Activated CD4-positive, alpha-beta T cell treated with anti-CD3 and anti-CD28 coated beads, Interleukin-2, amount 10 ng/mL, durations not matched to agents 7 days and 5 days (primary cell): Measurements from ENCODE around the gene FADS6. TPM values are rescaled to one million over a fixed set of nuclear protein-coding genes. Genes with fewer than 3 reads are reported as not detected.

ENCODE experiments used
- CTCF ChIA-PET: fragments of 350-600 bp; sonication (Branson Sonifier 250); formaldehyde crosslinking; loops from one replicate; lab custom pipeline; 2021; ENCODE audit warnings: antibody characterized with exemption; lab: Charles Lee
- POLR2A ChIA-PET: fragments of 350-600 bp; sonication (Branson Sonifier 250); formaldehyde crosslinking; loops from one replicate; lab custom pipeline; 2021; ENCODE audit warnings: antibody characterized with exemption; lab: Charles Lee
- DNase-seq: peaks from one replicate; pipeline ENCODE4 v3.0.0-alpha.2; 2020
- H3K27ac Mint-ChIP-seq: one replicate; pipeline ENCODE4 v1.8.0; 2021; ENCODE audit warnings: mild to moderate bottlenecking, moderate library complexity, mixed read lengths
- H3K27me3 Mint-ChIP-seq: one replicate; pipeline ENCODE4 v1.8.0; 2021; ENCODE audit warnings: mixed read lengths
- H3K36me3 Mint-ChIP-seq: one replicate; pipeline ENCODE4 v1.8.0; 2021; ENCODE audit warnings: low read depth, mixed read lengths
- H3K4me1 Mint-ChIP-seq: one replicate; pipeline ENCODE4 v1.8.0; 2021; ENCODE audit warnings: mixed read lengths
- H3K4me3 Mint-ChIP-seq: one replicate; pipeline ENCODE4 v1.8.0; 2021; ENCODE audit warnings: mild to moderate bottlenecking, moderate library complexity, mixed read lengths
- H3K9me3 Mint-ChIP-seq: one replicate; pipeline ENCODE4 v1.8.0; 2021; ENCODE audit warnings: mixed read lengths
- total RNA-seq, 2 experiments: library from RNA; stranded (reverse); gene quantifications; one replicate each; pipeline ENCODE4 v1.2.3, GENCODE V29; 2021

Gene FADS6
- total RNA-seq, 2 experiments from 2014 or later: not detected

DNA sequence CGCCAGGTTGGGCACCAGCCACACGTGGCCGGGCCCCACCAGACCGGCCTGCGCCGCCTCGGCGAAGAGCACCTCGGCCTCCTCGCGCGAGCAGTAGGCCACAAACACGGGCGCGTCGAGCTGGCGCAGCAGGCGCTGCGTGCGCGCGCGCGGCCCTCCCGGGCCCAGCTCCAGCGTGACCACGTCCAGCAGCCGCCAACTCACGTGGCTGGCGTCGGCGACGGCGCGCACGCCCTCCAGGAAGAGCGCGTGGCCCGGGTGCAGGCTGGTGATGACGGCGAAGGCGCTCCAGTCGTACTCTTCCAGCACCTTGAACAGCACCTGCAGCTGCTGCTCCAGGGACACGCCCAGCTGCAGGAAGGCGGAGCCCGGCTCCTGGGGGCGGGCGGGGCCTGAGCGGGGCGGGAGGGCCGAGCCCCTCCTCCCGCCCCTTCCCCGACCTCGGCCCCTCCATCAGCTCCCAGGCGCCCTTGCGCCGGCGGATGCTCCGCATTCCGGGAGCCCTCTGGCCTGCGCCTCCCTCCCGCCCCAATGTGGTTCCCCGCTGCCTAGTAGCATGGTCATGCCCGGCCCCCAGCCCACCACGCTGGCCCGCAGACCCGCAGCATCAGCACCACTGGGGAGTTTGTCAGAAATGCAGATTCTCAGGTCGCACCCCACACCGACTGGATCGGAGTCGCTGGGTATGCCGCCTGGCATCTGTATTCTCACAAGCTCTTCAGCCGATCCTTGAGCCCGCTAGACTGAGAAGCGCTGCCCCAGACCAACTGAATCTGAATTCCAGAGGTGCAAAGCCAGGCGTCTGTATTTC lies 41.0 kb downstream of the FADS6 start:
- Mint-ChIP-seq H3K4me3 (peak overlapping the region; percentile 71), H3K36me3 (no peaks in the 10 kb centered on the region), H3K4me1 (peaks cover 14% of the 10 kb centered on the region), H3K27ac (no peak overlapping the region), H3K9me3 (no peaks in the 10 kb centered on the region), H3K27me3 (peaks cover 51% of the 10 kb centered on the region)
- ChIA-PET POLR2A (interaction anchor here (1.0 kb wide), 2 partner anchors 10 to 21 kb away, joined by 4 to 6 read pairs; partner anchors contain the start of gene FDXR), CTCF (interaction anchor here (0.6 to 3.4 kb wide), 9 partner anchors 9 to 359 kb away, joined by 3 to 25 read pairs (median 4); partner anchors contain the start of gene FDXR)
- DNase-seq: peak; percentile 75

DNA sequence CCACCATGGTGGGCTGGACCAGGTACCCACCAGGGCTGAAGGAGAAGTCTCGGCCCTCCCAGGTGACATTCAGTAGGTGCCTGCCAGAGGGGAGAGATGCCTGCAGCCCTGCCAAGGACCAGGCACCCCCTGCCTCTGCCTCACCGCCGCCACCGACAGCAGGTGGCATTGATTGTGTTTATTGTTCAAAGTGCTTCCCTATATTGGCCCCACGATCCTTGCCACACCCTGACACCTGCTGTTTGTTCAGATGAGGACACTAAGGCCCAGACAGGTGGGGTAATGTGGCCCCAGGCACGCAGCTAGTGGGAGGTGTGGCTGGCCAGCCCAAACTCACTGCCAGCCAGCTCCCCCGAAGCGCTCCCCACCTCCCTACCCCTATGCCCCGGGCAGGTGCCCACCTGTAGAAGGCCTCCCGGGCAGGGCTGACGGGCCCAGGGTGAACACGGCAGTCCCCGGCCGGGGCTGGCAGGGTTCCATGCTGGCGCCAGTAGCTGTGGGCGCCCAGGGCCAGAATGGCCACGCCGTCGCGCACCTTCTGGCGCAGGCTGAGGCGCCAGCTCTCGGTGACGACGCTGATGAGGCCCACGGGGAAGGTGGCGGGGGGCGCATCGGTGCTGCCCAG lies 41.7 kb downstream of the FADS6 start:
- CTCF ChIA-PET: interaction anchor here (0.6 to 3.4 kb wide), 7 partner anchors 9 to 358 kb away, joined by 3 to 25 read pairs (median 4); no protein-coding TSS in a partner anchor
- H3K4me3 Mint-ChIP-seq: no peak overlapping the region

DNA sequence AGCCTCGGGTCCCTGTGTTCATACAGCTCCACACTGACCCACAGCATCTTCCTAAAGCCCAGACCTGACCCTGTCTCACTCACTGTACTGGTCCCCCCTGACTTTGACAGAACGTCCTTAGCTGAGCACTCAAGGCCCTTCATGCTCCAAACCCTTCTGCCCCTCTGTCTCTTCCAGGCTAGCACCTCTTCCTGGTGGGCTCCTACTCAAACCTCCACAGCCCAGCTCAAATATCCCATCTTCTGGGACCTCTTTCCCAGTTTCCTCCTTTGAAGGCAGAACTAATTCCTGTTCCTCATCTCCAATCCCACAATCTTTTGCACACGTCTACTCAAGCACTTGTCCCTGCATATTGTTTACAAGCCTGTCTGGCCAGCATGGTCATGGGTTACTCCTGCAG lies 42.5 kb downstream of the FADS6 start:
- H3K27ac Mint-ChIP-seq: no peak overlapping the region
- H3K36me3 Mint-ChIP-seq: no peaks in the 10 kb centered on the region
- POLR2A ChIA-PET: no interaction called here
- H3K4me1 Mint-ChIP-seq: peaks cover 14% of the 10 kb centered on the region
- DNase-seq: no peak
- peaks cover 36% of the 10 kb centered on the region for H3K27me3 Mint-ChIP-seq
- CTCF ChIA-PET: interaction anchor here (3.4 kb wide), 1 partner anchor 11 kb away, joined by 25 read pairs; no protein-coding TSS in a partner anchor
- H3K9me3 Mint-ChIP-seq: no peaks in the 10 kb centered on the region
- no peak overlapping the region for H3K4me3 Mint-ChIP-seq

More for the DNA sequence above, 41.7 kb downstream of the FADS6 start:
- Mint-ChIP-seq H3K27ac (no peak overlapping the region), H3K36me3 (no peaks in the 10 kb centered on the region), H3K4me1 (peaks cover 14% of the 10 kb centered on the region), H3K9me3 (no peaks in the 10 kb centered on the region), H3K27me3 (peaks cover 43% of the 10 kb centered on the region)
- DNase-seq: no peak
- POLR2A ChIA-PET: interaction anchor here (0.5 to 1.0 kb wide), 3 partner anchors 10 to 207 kb away, joined by 3 to 6 read pairs (median 4); partner anchors contain the start of gene FDXR

DNA sequence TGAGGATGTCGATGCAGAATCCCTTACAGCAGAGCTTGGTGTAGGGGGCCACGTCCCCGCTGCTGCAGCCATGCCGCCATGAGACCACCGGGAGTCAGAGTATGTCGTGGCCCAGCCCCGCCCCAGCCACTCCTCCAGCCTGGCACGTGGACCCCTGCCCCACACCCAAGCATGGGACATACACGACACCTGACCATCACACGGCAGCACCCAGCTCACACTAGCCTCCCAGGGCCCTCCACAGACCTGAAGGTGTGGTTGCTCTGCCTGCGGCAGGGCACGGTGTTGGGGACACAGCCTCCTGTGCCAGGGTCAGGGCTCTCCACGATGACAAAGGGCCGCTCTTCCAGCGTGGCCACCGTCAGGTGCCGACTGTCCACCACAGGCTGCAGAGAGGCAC lies 43.1 kb downstream of the FADS6 start:
- Mint-ChIP-seq H3K36me3 (no peaks in the 10 kb centered on the region), H3K4me3 (no peak overlapping the region), H3K27me3 (peaks cover 30% of the 10 kb centered on the region), H3K27ac (no peak overlapping the region), H3K4me1 (peaks cover 14% of the 10 kb centered on the region), H3K9me3 (no peaks in the 10 kb centered on the region)
- CTCF ChIA-PET: interaction anchor here (3.4 kb wide), 1 partner anchor 11 kb away, joined by 25 read pairs; no protein-coding TSS in a partner anchor
- POLR2A ChIA-PET: no interaction called here
- DNase-seq: no peak

DNA sequence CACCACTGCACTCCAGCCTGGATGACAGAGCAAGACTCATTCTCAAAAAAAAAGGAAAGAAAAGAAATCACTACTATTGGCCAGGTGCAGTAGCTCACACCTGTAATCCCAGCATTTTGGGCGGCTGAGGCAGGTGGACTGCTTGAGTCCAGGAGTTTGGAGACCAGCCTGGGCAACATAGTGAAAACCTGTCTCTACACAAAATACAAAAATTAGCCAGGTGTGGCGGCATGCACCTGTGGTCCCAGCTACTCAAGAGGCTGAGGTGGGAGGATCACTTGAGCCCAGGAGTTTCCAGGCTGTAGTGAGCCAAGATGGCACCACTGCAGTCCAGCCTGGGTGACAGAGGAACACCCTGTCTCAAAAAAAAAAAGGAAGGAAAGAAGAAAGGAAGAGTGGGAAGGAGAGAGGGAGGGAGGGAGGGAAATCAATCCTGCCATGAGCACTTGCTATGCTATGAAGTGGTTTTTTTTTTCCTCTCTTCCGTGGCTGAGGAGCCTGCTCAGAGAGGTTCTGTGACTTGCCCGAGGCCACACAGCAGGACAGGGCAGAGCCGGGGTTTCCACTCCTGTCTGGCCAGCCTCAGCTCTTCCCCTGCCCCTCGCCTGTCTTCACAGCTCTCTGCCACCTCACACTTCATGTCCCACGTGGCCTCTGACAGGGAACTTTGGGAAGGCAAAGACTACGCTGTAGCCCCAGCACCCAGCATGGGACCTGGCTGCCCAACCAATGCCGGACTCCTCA lies 44.6 kb downstream of the FADS6 start:
- Mint-ChIP-seq H3K4me1 (peaks cover 13% of the 10 kb centered on the region), H3K9me3 (no peaks in the 10 kb centered on the region), H3K36me3 (no peaks in the 10 kb centered on the region), H3K27me3 (peaks cover 19% of the 10 kb centered on the region), H3K4me3 (no peak overlapping the region), H3K27ac (no peak overlapping the region)
- DNase-seq: no peak
- POLR2A ChIA-PET: no interaction called here
- CTCF ChIA-PET: interaction anchor here (0.9 kb wide), 1 partner anchor 13 kb away, joined by 3 read pairs; no protein-coding TSS in a partner anchor

DNA sequence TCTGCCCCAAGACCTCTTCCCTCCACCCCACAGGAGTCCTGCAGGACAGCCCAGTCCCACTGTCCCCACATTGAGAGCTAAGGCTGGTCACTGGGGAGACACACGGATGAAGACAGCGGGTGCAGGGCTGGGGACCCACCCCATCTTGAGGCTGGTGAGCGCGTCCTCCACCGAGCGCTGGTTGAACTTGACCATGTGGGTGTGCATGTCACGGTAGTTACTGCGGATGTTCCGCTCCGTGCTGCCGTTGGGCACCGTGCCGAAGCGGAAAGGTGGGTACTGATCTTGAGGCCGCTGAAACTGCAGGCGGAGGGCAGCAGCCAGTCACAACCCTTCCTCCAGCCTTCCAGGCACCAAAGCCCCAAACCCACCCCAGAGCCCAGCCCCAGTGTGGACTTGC lies 46.8 kb downstream of the FADS6 start:
- DNase-seq: no peak
- POLR2A ChIA-PET: no interaction called here
- Mint-ChIP-seq H3K9me3 (no peaks in the 10 kb centered on the region), H3K4me3 (no peak overlapping the region), H3K27me3 (peaks cover 17% of the 10 kb centered on the region), H3K36me3 (peaks cover 4% of the 10 kb centered on the region), H3K4me1 (peaks cover 3% of the 10 kb centered on the region), H3K27ac (no peak overlapping the region)
- CTCF ChIA-PET: interaction anchor here (0.8 kb wide), 1 partner anchor 109 kb away, joined by 3 read pairs; the partner anchor contains the start of gene RAB37

DNA sequence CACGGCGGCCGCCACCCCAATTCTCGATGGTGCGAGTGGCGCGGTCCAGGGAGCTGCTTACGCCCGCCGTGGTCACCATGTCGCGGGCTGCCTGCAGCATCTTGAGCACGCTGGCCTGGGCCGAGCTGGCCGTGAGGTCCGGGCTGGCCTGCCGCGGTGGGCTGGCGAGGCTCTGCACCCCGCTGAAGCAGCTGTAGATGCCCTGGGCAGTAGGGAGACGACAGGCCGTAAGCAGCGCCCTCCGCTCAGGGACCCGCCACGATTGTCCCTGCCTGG lies 50.1 kb downstream of the FADS6 start:
- H3K4me1 Mint-ChIP-seq: peaks cover 15% of the 10 kb centered on the region
- H3K9me3 Mint-ChIP-seq: no peaks in the 10 kb centered on the region
- ChIA-PET CTCF (interaction anchor here (0.6 to 2.4 kb wide), 10 partner anchors 9 to 576 kb away, joined by 3 to 8 read pairs (median 4); partner anchors contain the start of gene FDXR), POLR2A (no interaction called here)
- no peak for DNase-seq
- no peak overlapping the region for H3K4me3 Mint-ChIP-seq
- peaks cover 16% of the 10 kb centered on the region for H3K27me3 Mint-ChIP-seq
- H3K36me3 Mint-ChIP-seq: peaks cover 4% of the 10 kb centered on the region
- no peak overlapping the region for H3K27ac Mint-ChIP-seq

DNA sequence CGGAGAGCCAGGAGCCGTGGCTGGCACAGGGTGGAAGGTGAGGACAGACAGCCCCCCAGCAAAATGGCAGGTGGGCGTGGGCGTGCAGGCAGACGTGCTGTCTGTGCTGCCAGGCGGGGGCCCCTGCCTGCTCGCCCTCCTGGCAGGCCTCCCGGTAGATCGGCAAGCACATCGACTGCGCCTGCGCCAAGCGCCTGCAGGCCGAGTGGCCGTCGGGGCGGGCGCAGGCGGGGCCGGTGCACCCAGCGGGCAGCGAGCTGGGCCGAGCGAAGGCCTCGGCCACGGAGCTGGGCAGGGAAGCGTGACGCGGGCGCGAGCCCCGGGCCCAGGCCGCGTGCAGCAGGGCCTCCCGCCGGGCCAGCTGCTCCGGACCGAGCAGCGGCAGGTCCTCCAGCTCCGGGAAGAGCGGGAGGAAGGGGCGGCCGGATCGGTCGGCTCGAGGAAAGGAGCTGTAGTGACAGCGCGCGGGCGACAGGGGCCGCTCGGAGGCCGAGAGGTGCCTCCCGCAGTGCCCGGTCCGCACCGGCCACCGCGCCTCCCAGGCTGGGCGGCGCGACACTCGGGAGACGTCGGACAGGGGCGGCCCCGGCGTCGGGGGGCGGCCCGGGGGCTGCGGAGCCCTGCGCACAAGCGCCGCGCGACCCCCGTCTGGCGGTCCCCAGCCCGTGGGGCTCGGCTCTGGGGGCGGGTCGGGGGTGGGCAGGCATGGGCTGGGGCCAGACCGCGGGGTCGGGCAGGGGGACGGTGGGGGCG lies 50.7 kb downstream of the FADS6 start:
- peaks cover 15% of the 10 kb centered on the region for H3K4me1 Mint-ChIP-seq
- ChIA-PET CTCF (interaction anchor here (0.6 to 2.4 kb wide), 9 partner anchors 9 to 576 kb away, joined by 3 to 8 read pairs (median 4); partner anchors contain the start of gene FDXR), POLR2A (interaction anchor here (0.6 kb wide), 1 partner anchor 475 kb away, joined by 3 read pairs; no protein-coding TSS in a partner anchor)
- H3K9me3 Mint-ChIP-seq: no peaks in the 10 kb centered on the region
- H3K4me3 Mint-ChIP-seq: no peak overlapping the region
- no peak overlapping the region for H3K27ac Mint-ChIP-seq
- peaks cover 4% of the 10 kb centered on the region for H3K36me3 Mint-ChIP-seq
- DNase-seq: no peak
- H3K27me3 Mint-ChIP-seq: peaks cover 16% of the 10 kb centered on the region

DNA sequence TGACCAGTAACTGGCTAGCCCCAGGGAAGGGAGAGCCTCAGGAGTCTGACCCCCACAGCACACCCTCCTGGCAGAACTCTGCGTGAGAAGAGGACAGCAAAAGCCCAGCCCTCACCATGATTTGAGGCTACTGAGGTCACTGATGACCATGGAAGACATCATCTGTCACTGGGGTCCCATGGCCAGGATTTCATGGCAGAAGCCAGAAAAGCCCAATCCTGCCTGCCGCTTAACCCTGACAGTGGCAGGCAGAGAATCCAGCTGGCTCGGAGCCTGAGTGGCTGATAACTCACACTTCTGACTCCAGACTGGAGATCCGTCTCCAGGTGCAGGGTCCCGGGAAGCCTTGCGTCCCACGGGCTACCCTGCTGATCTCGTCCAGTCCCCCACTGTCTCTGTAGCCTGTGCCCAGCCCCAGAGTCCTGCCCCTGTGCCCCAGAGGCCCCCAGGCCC lies 51.3 kb downstream of the FADS6 start:
- CTCF ChIA-PET: interaction anchor here (0.7 to 2.4 kb wide), 7 partner anchors 10 to 52 kb away, joined by 3 to 8 read pairs (median 4); partner anchors contain the start of gene FDXR
- no peak overlapping the region for H3K4me3 Mint-ChIP-seq

DNA sequence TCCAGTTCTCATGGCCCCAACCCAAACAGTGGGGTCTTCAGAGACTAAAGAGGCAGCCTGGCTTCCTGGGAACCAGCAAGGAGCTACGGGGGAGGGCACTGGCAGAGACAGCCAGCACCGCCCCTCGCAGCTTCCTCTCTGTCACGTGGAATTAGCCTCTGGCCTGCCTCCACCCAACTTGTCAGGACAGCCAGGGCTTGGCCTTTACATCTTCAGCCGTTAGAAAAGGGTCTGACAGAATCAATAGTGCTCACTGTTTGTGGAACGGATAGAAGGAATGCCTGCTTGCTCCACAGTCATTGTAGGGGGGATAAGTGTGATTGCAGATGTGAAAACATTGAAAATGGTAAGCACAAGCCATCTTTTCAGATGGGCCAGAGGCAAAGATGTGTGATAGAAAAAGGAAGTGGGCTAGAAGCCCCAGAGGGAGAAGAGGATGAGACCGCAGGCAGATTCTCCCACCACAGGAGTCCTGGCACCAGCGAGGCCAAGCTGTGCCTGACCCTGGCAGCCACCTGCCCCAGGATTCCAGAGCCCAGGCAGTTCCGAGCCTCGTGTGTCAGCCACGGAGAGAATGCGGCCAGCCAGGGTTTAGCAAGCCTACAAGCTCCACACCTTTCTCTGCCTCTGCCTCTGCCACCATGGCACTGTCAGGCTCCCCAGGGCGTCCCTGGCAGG lies 52.3 kb downstream of the FADS6 start:
- no peak for DNase-seq
- Mint-ChIP-seq H3K36me3 (peaks cover 4% of the 10 kb centered on the region), H3K27me3 (peaks cover 16% of the 10 kb centered on the region), H3K4me1 (peaks cover 15% of the 10 kb centered on the region), H3K4me3 (no peak overlapping the region), H3K9me3 (no peaks in the 10 kb centered on the region), H3K27ac (no peak overlapping the region)
- ChIA-PET CTCF (interaction anchor here (1.4 kb wide), 1 partner anchor 21 kb away, joined by 5 read pairs; no protein-coding TSS in a partner anchor), POLR2A (no interaction called here)

More for the DNA sequence above, 51.3 kb downstream of the FADS6 start:
- no peak for DNase-seq
- no peaks in the 10 kb centered on the region for H3K9me3 Mint-ChIP-seq
- no peak overlapping the region for H3K27ac Mint-ChIP-seq
- H3K4me1 Mint-ChIP-seq: peaks cover 15% of the 10 kb centered on the region
- H3K27me3 Mint-ChIP-seq: peaks cover 16% of the 10 kb centered on the region
- POLR2A ChIA-PET: interaction anchor here (0.6 kb wide), 1 partner anchor 474 kb away, joined by 3 read pairs; no protein-coding TSS in a partner anchor
- peaks cover 4% of the 10 kb centered on the region for H3K36me3 Mint-ChIP-seq
